Measurements from ENCODE around the gene BTD. TPM values are rescaled to one million over a fixed set of nuclear protein-coding genes. Genes with fewer than 3 reads are reported as not detected.

The BTD gene
- total and polyA plus RNA-seq, 8 donors = 13.5 to 21.2 (median 17.0) TPM

DNA sequence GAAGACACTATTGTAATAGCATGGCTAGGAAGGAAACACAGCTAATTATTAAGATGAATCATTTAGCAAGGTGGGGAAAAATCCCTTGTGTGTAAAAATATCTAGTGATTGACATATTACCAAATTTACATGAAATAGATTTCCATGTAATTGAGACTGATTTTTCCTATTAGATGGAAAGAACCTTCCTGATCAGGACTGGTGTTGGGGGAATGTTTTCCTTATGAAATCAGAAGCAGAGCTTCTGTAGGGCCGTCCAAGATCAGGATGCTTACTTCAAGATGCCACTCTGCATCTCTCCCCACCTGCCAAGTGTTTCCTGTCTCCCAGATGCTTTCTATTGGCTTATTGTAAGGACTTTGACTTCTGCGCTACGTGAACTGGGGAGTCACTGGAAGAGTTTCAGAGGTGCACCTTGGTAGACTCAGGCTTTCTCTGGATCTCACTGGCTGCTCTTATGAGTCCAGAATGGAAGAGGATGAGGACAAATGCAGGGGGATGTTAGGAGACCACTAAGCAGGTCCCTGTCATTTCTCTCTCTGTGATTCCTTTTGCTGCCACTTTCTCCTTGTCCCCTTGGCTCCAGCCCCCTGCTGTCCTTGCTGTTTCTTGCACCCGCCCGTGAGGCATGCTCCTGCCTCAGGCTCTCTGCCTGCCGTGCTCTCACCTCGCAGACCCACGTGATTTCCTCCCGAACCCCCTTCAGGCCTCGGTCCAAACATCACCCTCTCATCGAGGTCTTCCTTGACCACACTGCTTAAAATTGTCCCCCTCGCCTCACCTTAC lies 30.1 kb downstream of the BTD start:
- intact Hi-C loops (cut with DNase I) = loop anchor here in 1 of 2 donors (5.0 kb wide), 1 partner anchor 166 kb away; the partner anchor contains the start of gene ANKRD28
- no peak overlapping the region for H3K4me3 ChIP-seq

GRCh38 chr3:15632212-15632580 lies 30.7 kb downstream of the BTD start:
- DNase-seq (no peak), ATAC-seq (no peak)
- TF ChIP-seq, protein P1, sequence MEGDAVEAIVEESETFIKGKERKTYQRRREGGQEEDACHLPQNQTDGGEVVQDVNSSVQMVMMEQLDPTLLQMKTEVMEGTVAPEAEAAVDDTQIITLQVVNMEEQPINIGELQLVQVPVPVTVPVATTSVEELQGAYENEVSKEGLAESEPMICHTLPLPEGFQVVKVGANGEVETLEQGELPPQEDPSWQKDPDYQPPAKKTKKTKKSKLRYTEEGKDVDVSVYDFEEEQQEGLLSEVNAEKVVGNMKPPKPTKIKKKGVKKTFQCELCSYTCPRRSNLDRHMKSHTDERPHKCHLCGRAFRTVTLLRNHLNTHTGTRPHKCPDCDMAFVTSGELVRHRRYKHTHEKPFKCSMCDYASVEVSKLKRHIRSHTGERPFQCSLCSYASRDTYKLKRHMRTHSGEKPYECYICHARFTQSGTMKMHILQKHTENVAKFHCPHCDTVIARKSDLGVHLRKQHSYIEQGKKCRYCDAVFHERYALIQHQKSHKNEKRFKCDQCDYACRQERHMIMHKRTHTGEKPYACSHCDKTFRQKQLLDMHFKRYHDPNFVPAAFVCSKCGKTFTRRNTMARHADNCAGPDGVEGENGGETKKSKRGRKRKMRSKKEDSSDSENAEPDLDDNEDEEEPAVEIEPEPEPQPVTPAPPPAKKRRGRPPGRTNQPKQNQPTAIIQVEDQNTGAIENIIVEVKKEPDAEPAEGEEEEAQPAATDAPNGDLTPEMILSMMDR (IDR thresholded peaks at IDR 0.05) = no peak
- Histone ChIP-seq H3K4me3 (no peak overlapping the region), H3K4me1 (peaks cover 14 to 37% of the 10 kb centered on the region in 2 donors), H3K27ac (peak overlapping the region in 1 of 2 donors; percentile 6), H3K9me3 (no peaks in the 10 kb centered on the region), H3K36me3 (no peaks in the 10 kb centered on the region), H3K27me3 (no peaks in the 10 kb centered on the region)
- intact Hi-C loops (cut with DNase I) = loop anchor here in 1 of 2 donors (5.0 kb wide), 1 partner anchor 165 kb away; the partner anchor contains the start of gene ANKRD28

More for the DNA sequence above, 30.1 kb downstream of the BTD start:
- peaks cover 14 to 32% of the 10 kb centered on the region in 2 donors for H3K4me1 ChIP-seq
- H3K27ac ChIP-seq = peak overlapping the region in 1 of 2 donors; percentile 72
- TF ChIP-seq, protein P1 (IDR thresholded peaks at IDR 0.05) = no peak
- no peaks in the 10 kb centered on the region for H3K36me3 ChIP-seq
- H3K27me3 ChIP-seq = no peaks in the 10 kb centered on the region
- ATAC-seq (no peak), DNase-seq (no peak)
- no peaks in the 10 kb centered on the region for H3K9me3 ChIP-seq

- H3K27ac ChIP-seq = no peak overlapping the region
- no peak for DNase-seq
- H3K27me3 ChIP-seq = no peaks in the 10 kb centered on the region
- TF ChIP-seq, protein P1 (IDR thresholded peaks at IDR 0.05) = no peak
- no peak overlapping the region for H3K4me3 ChIP-seq
- H3K4me1 ChIP-seq = peaks cover 14 to 43% of the 10 kb centered on the region in 2 donors
- no peak for ATAC-seq
- H3K36me3 ChIP-seq = no peaks in the 10 kb centered on the region
- no peaks in the 10 kb centered on the region for H3K9me3 ChIP-seq
- intact Hi-C loops (cut with DNase I) = loop anchor here in 1 of 2 donors (5.0 kb wide), 1 partner anchor 164 kb away; the partner anchor contains the start of gene ANKRD28
Observed at GRCh38 chr3:15633159-15633558, 31.6 kb downstream of the BTD start.

- intact Hi-C loops (cut with DNase I) = loop anchor here in 1 of 2 donors (5.0 kb wide), 1 partner anchor 163 kb away; the partner anchor contains the start of gene ANKRD28
- peaks cover 14 to 43% of the 10 kb centered on the region in 2 donors for H3K4me1 ChIP-seq
- no peak for DNase-seq
- no peaks in the 10 kb centered on the region for H3K27me3 ChIP-seq
- TF ChIP-seq, protein P1 (IDR thresholded peaks at IDR 0.05) = no peak
- no peaks in the 10 kb centered on the region for H3K36me3 ChIP-seq
- no peak for ATAC-seq
- no peaks in the 10 kb centered on the region for H3K9me3 ChIP-seq
- no peak overlapping the region for H3K4me3 ChIP-seq
- H3K27ac ChIP-seq = peak overlapping the region in 1 of 2 donors; percentile 47
Observed at GRCh38 chr3:15633766-15634598, 32.4 kb downstream of the BTD start.

Data from left lung (tissue), 10 donors.